ENCODE results near the gene TNS1.

DNA sequence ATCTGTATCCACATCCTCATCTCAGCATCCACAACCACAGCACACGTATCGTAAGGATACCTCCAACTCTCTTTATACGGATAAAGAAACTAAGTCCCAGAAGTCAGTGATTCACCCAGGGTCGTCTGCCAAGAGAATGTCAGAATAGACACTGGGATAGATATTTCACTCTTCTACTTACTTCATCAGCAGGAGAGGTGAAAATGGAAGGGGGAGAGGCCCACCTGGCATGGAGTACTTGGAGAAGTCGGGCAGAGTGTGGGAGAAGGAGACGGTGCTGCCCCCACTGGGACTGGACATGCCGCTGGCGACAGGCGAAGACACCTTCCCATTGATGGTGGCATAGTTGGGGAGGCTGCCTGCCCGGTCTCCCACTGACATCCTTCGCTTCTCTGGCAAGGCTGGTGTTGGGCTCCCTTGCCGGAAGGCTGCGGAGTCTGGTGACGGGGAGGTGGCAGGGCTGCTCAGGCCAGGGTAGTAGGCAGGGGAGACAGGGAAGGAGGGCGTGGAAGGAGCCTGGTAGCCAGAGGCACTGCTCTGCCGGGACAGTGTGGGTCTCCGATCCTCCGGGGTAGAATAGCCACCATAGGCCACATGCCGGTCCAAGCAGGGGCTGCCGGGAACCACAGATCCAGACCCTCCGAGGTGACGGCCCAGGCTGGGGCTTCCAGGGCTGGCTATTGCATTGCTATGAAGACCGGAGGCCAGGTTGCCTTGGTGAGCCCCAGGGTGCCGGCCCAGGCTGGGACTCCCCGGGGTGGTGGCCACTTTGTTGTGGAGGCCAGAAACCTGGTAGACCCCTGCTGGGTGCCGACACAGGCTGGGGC is 185.1 kb downstream of the TNS1 start:
- TF ChIP-seq, protein P1, sequence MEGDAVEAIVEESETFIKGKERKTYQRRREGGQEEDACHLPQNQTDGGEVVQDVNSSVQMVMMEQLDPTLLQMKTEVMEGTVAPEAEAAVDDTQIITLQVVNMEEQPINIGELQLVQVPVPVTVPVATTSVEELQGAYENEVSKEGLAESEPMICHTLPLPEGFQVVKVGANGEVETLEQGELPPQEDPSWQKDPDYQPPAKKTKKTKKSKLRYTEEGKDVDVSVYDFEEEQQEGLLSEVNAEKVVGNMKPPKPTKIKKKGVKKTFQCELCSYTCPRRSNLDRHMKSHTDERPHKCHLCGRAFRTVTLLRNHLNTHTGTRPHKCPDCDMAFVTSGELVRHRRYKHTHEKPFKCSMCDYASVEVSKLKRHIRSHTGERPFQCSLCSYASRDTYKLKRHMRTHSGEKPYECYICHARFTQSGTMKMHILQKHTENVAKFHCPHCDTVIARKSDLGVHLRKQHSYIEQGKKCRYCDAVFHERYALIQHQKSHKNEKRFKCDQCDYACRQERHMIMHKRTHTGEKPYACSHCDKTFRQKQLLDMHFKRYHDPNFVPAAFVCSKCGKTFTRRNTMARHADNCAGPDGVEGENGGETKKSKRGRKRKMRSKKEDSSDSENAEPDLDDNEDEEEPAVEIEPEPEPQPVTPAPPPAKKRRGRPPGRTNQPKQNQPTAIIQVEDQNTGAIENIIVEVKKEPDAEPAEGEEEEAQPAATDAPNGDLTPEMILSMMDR (IDR thresholded peaks at IDR 0.05): no peak
- no peak for TF ChIP-seq POLR2A (IDR thresholded peaks at IDR 0.05)
- peak in 1 of 2 donors; percentile 13 for TF ChIP-seq EP300 (IDR thresholded peaks at IDR 0.05)

All from tibial nerve (tissue), 4 donors.